T-helper 17 cell (primary cell): ENCODE measurements around the gene NUP98. TPM values are rescaled to one million over a fixed set of nuclear protein-coding genes. Genes with fewer than 3 reads are reported as not detected.

Source experiments
- ATAC-seq: fragments of 150-1000 bp; cut with Tn5 transposase; 2 replicates; pipeline ENCODE4 v1.10.0; 2021; ENCODE audit warnings: mild to moderate bottlenecking, moderate library complexity
- DNase-seq, 3 donors: peaks; one replicate each; pipeline versions ENCODE4 v3.0.0 to v3.0.0-alpha.2; 2020 to 2021
- H3K9me3 ChIP-seq: one replicate; pipeline ENCODE4 v1.7.0; 2013; ENCODE audit warnings: low read length, mild to moderate bottlenecking; ENCODE audit not compliant: control insufficient read depth, poor library complexity, severe bottlenecking
- H3K27ac Mint-ChIP-seq: one replicate; pipeline ENCODE4 v1.8.0; 2022; ENCODE audit warnings: mild to moderate bottlenecking, moderate library complexity, mixed read lengths
- H3K27me3 Mint-ChIP-seq: one replicate; pipeline ENCODE4 v1.8.0; 2022; ENCODE audit warnings: mixed read lengths
- H3K36me3 Mint-ChIP-seq: one replicate; pipeline ENCODE4 v1.8.0; 2022; ENCODE audit warnings: low read depth, mixed read lengths
- H3K4me1 Mint-ChIP-seq: one replicate; pipeline ENCODE4 v1.8.0; 2022; ENCODE audit warnings: mild to moderate bottlenecking, mixed read lengths
- H3K4me3 Mint-ChIP-seq: one replicate; pipeline ENCODE4 v1.8.0; 2022; ENCODE audit warnings: mild to moderate bottlenecking, moderate library complexity, mixed read lengths
- total RNA-seq, 4 donors: library from RNA in 2 of 4; stranded (reverse) in 2 of 4; gene quantifications; one replicate each; pipeline ENCODE4 v1.2.3 and lab custom pipeline; 2022 to 2026

NUP98 gene
- total RNA-seq, 2 donors from 2014 or later = 120 to 128 TPM

DNA sequence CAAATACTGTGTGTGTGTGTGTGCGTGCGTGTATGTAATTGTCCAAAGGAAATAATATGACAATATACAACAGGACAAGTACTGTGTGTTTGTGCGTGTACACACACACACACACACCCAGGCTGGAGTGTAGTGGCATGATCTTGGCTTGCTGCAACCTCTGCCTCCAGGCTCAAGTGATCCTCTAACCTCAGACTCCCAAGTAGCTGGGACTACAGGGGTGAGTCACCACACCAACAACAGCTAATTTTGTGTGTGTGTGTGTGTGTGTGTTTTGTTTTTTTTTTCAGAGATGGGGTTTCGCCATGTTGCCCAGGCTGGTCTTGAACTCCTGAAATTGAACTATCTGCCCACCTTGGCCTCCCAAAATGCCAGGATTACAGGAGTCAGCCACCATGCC, 61.5 kb downstream of the NUP98 start:
- Mint-ChIP-seq H3K36me3 (peaks cover 5% of the 10 kb centered on the region), H3K27ac (no peak overlapping the region), H3K27me3 (no peaks in the 10 kb centered on the region), H3K4me3 (no peak overlapping the region), H3K4me1 (peaks cover 2% of the 10 kb centered on the region)
- DNase-seq (no peak), ATAC-seq (no peak)
- H3K9me3 ChIP-seq = no peaks in the 10 kb centered on the region

DNA sequence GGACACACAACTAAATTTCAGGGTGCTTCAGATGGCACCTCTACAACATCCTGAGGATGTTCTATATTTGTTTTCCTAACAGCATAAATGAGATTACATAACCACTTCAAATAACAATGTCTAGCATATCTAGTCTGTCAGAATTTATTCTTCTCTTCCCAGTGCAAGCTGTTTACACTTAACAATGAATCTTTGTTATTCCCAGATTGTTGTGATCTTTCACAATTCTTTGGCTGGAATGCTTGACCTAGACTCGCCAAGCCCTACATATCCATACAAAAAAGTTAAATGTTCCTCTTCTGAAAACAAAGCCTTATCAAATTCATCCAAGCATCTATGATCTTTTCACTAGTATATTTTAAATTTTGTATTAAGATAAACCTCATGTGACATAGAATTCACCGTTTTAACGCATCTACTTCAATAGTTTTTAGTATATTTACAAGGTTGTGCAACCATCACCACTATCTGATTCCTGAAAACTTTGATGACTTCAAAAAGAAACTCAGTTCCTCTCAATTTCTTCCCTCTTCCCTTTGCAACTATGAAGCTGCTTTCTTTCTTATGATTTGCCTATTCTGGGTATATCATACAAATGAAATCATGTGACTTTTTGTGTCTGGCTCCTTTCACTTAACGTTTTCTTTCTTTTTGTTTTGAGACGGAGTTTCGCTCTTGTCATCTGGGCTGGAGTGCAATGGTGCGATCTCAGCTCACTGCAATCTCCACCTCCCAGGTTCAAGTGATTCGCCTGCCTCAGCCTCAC, 64.5 kb downstream of the NUP98 start:
- Mint-ChIP-seq H3K36me3 (peaks cover 15% of the 10 kb centered on the region), H3K4me3 (peak overlapping the region; percentile 86), H3K27me3 (no peaks in the 10 kb centered on the region), H3K27ac (peak overlapping the region; percentile 49), H3K4me1 (peaks cover 9% of the 10 kb centered on the region)
- no peak for DNase-seq
- no peak for ATAC-seq
- no peaks in the 10 kb centered on the region for H3K9me3 ChIP-seq

- DNase-seq (no peak), ATAC-seq (peak; percentile 20)
- peaks cover 16% of the 10 kb centered on the region for H3K36me3 Mint-ChIP-seq
- H3K9me3 ChIP-seq = no peaks in the 10 kb centered on the region
- no peaks in the 10 kb centered on the region for H3K27me3 Mint-ChIP-seq
- peaks cover 4% of the 10 kb centered on the region for H3K4me1 Mint-ChIP-seq
- no peak overlapping the region for H3K4me3 Mint-ChIP-seq
- no peak overlapping the region for H3K27ac Mint-ChIP-seq
Observed at GRCh38 chr11:3723014-3723708, 74.2 kb downstream of the NUP98 start.

DNA sequence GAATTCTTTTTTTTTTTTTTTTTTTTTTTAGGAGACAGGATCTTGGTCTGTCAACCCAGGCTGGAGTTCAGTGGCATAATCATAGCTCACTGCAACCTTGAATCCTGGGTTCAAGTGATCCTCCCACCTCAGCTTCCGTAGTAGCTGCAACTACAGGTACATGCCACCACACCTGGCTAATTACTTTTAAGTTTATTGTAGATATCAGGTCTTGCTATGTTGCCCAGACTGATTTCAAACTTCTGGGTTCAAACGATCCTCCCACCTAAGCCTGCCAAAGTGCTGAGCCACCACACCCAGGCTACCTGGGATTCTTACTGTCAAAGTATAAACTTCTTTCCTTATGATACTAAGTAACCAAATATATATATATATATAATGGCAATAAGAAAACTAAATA, 75.3 kb downstream of the NUP98 start:
- peak overlapping the region; percentile 29 for H3K27ac Mint-ChIP-seq
- peaks cover 15% of the 10 kb centered on the region for H3K36me3 Mint-ChIP-seq
- H3K27me3 Mint-ChIP-seq = no peaks in the 10 kb centered on the region
- no peak overlapping the region for H3K4me3 Mint-ChIP-seq
- no peaks in the 10 kb centered on the region for H3K4me1 Mint-ChIP-seq
- H3K9me3 ChIP-seq = no peaks in the 10 kb centered on the region
- ATAC-seq (no peak), DNase-seq (no peak)

GRCh38 chr11:3720997-3721396, 76.4 kb downstream of the NUP98 start:
- H3K27ac Mint-ChIP-seq = peak overlapping the region; percentile 43
- DNase-seq (no peak), ATAC-seq (no peak)
- peaks cover 15% of the 10 kb centered on the region for H3K36me3 Mint-ChIP-seq
- H3K4me3 Mint-ChIP-seq = no peak overlapping the region
- H3K4me1 Mint-ChIP-seq = no peaks in the 10 kb centered on the region
- H3K9me3 ChIP-seq = no peaks in the 10 kb centered on the region
- no peaks in the 10 kb centered on the region for H3K27me3 Mint-ChIP-seq

DNA sequence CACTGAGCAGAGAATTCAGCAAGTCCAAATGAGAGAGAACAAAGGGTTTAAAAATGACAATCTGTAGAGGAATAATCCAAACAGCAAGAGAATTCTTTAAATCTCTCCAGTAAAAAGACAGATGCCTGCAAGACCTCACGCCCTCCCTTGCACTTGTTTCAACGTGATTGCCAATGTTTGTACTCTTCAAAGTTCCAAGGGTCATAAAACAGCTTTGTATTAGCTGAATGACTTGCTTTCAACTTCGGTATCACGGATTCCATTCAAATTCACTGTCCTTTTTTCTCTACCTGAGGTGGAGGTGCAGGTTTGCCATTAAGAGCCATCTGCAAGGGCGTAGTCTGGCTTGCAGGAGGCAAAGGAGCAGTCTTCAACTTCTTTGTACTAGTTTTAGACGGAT, 85.1 kb downstream of the NUP98 start:
- peaks cover 6% of the 10 kb centered on the region for H3K36me3 Mint-ChIP-seq
- ATAC-seq = no peak
- DNase-seq = no peak
- no peak overlapping the region for H3K4me3 Mint-ChIP-seq
- H3K27ac Mint-ChIP-seq = peak overlapping the region; percentile 41
- H3K9me3 ChIP-seq = no peaks in the 10 kb centered on the region
- H3K27me3 Mint-ChIP-seq = no peaks in the 10 kb centered on the region
- H3K4me1 Mint-ChIP-seq = peaks cover 5% of the 10 kb centered on the region

GRCh38 chr11:3710485-3711259, 86.7 kb downstream of the NUP98 start:
- peaks cover 5% of the 10 kb centered on the region for H3K4me1 Mint-ChIP-seq
- H3K27me3 Mint-ChIP-seq = no peaks in the 10 kb centered on the region
- no peaks in the 10 kb centered on the region for H3K9me3 ChIP-seq
- H3K4me3 Mint-ChIP-seq = no peak overlapping the region
- DNase-seq (no peak), ATAC-seq (no peak)
- no peak overlapping the region for H3K27ac Mint-ChIP-seq
- peaks cover 3% of the 10 kb centered on the region for H3K36me3 Mint-ChIP-seq

GRCh38 chr11:3709977-3710376, 87.4 kb downstream of the NUP98 start:
- Mint-ChIP-seq H3K27me3 (no peaks in the 10 kb centered on the region), H3K36me3 (peaks cover 3% of the 10 kb centered on the region)

GRCh38 chr11:3707176-3707575, 90.2 kb downstream of the NUP98 start:
- DNase-seq (no peak), ATAC-seq (no peak)
- Mint-ChIP-seq H3K4me1 (peaks cover 5% of the 10 kb centered on the region), H3K27me3 (no peaks in the 10 kb centered on the region), H3K27ac (no peak overlapping the region), H3K4me3 (no peak overlapping the region), H3K36me3 (peaks cover 3% of the 10 kb centered on the region)
- H3K9me3 ChIP-seq = no peaks in the 10 kb centered on the region

More at GRCh38 chr11:3709977-3710376, 87.4 kb downstream of the NUP98 start:
- Mint-ChIP-seq H3K4me1 (peaks cover 5% of the 10 kb centered on the region), H3K4me3 (no peak overlapping the region), H3K27ac (no peak overlapping the region)
- H3K9me3 ChIP-seq = no peaks in the 10 kb centered on the region
- ATAC-seq = no peak
- no peak for DNase-seq

GRCh38 chr11:3703383-3703782, 94.0 kb downstream of the NUP98 start:
- ATAC-seq = no peak
- H3K9me3 ChIP-seq = no peaks in the 10 kb centered on the region
- no peaks in the 10 kb centered on the region for H3K27me3 Mint-ChIP-seq
- H3K4me1 Mint-ChIP-seq = peaks cover 5% of the 10 kb centered on the region
- H3K27ac Mint-ChIP-seq = no peak overlapping the region
- no peak for DNase-seq
- H3K4me3 Mint-ChIP-seq = no peak overlapping the region
- peaks cover 7% of the 10 kb centered on the region for H3K36me3 Mint-ChIP-seq

GRCh38 chr11:3700910-3701309, 96.4 kb downstream of the NUP98 start:
- ATAC-seq (no peak), DNase-seq (no peak)
- H3K36me3 Mint-ChIP-seq = peaks cover 7% of the 10 kb centered on the region
- no peaks in the 10 kb centered on the region for H3K9me3 ChIP-seq
- H3K27me3 Mint-ChIP-seq = no peaks in the 10 kb centered on the region
- no peak overlapping the region for H3K27ac Mint-ChIP-seq
- peaks cover 5% of the 10 kb centered on the region for H3K4me1 Mint-ChIP-seq
- H3K4me3 Mint-ChIP-seq = no peak overlapping the region

GRCh38 chr11:3700410-3700809, 96.9 kb downstream of the NUP98 start:
- ATAC-seq (no peak), DNase-seq (no peak)
- Mint-ChIP-seq H3K27me3 (no peaks in the 10 kb centered on the region), H3K27ac (peak overlapping the region; percentile 32), H3K4me3 (no peak overlapping the region), H3K4me1 (peaks cover 5% of the 10 kb centered on the region), H3K36me3 (peaks cover 7% of the 10 kb centered on the region)
- no peaks in the 10 kb centered on the region for H3K9me3 ChIP-seq

DNA sequence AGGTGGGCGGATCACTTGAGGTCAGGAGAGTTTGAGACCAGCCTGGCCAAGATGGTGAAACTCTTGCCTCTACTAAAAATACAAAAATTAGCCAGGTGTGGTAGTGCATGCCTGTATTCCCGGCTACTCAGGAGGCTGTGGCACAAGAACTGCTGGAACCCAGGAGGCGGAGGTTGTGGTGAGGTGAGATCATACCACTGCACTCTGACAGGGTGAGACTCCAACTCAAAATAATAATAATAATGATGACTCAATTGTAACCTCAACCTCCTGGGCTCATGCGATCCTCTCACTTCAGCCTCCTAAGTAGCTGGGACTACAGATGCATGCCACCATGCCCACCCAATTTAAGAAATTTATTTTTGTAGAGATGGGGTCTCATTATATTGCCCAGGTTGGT, 110.6 kb downstream of the NUP98 start:
- no peaks in the 10 kb centered on the region for H3K9me3 ChIP-seq
- H3K4me1 Mint-ChIP-seq = peaks cover 2% of the 10 kb centered on the region
- H3K27ac Mint-ChIP-seq = peak overlapping the region; percentile 59
- H3K27me3 Mint-ChIP-seq = no peaks in the 10 kb centered on the region
- H3K4me3 Mint-ChIP-seq = no peak overlapping the region
- no peak for DNase-seq
- H3K36me3 Mint-ChIP-seq = peaks cover 2% of the 10 kb centered on the region
- ATAC-seq = no peak
